HEK293 (cell line): ENCODE results near the gene VAV3.

Source experiments
- BCL6B ChIP-seq: fragments of 450-650 bp; formaldehyde crosslinking; IDR thresholded peaks from 2 replicates; pipeline ENCODE4 v1.5.1; 2017; ENCODE audit warnings: missing biosample characterization, missing genetic modification characterization
- CTCF ChIP-seq: fragments of 450-650 bp; formaldehyde crosslinking; IDR thresholded peaks from 2 replicates; pipeline ENCODE4 v1.5.1; 2016; ENCODE audit warnings: missing biosample characterization, missing genetic modification characterization
- KLF7 ChIP-seq: fragments of 450-650 bp; formaldehyde crosslinking; IDR thresholded peaks from 2 replicates; pipeline ENCODE4 v1.5.1; 2016; ENCODE audit warnings: missing biosample characterization, missing genetic modification characterization, borderline replicate concordance
- SP2 ChIP-seq: fragments of 450-650 bp; formaldehyde crosslinking; IDR thresholded peaks from 2 replicates; pipeline ENCODE4 v1.5.1; 2016; ENCODE audit warnings: missing biosample characterization, missing genetic modification characterization
- ZNF121 ChIP-seq: fragments of 450-650 bp; formaldehyde crosslinking; IDR thresholded peaks from 2 replicates; pipeline ENCODE4 v1.5.1; 2016; ENCODE audit warnings: missing biosample characterization, missing genetic modification characterization

- TF ChIP-seq KLF7 (no peak), SP2 (tag by site-specific recombination) (no peak), BCL6B (tag by site-specific recombination) (no peak), CTCF (tag by site-specific recombination) (no peak), ZNF121 (tag by site-specific recombination) (no peak)
Measured at GRCh38 chr1:107640207-107640606, 324.8 kb downstream of the VAV3 start.
